ENCODE measurements around the gene ETV3.

DNA sequence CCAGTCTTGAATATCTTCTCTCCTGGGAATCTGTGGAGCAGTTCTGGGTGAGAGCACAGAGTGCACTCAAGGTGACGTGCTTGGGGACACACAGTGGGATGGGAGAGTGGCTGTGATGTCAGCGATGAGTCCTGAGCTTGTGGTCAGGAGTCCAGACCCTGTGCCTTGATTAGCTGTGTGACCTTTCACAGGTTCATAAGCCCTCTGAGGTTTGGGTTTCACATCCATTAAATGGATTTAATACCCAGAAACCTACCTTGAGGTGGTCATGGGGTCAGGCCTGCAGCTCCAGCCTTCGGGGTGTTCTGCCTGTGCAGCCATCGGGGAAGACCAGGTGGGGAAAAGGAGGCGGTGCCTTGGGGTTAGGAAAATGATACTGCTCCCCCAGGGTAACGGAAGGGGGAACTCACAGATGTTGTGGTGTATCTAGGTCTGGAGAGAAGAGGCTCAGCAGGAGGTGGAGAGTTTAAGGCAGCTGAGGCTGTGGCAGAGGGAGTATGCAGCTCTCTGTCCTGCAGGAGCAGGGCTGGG, 38.5 kb upstream of the ETV3 start:
- TF ChIP-seq CBFB (IDR thresholded peaks at IDR 0.05; ENCODE audit: low read depth) (no peak), YY1 (IDR thresholded peaks at IDR 0.05; ENCODE audit: low read depth, low read length) (0 out of 2 replicates have a peak, but pooled peaks have one; percentile 16)
- TF ChIP-seq, protein P1, sequence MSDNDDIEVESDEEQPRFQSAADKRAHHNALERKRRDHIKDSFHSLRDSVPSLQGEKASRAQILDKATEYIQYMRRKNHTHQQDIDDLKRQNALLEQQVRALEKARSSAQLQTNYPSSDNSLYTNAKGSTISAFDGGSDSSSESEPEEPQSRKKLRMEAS (IDR thresholded peaks at IDR 0.05; ENCODE audit: low read depth, low read length): no peak

All from GM12878 (cell line).